ENCODE data around the gene CCDC188.

DNA sequence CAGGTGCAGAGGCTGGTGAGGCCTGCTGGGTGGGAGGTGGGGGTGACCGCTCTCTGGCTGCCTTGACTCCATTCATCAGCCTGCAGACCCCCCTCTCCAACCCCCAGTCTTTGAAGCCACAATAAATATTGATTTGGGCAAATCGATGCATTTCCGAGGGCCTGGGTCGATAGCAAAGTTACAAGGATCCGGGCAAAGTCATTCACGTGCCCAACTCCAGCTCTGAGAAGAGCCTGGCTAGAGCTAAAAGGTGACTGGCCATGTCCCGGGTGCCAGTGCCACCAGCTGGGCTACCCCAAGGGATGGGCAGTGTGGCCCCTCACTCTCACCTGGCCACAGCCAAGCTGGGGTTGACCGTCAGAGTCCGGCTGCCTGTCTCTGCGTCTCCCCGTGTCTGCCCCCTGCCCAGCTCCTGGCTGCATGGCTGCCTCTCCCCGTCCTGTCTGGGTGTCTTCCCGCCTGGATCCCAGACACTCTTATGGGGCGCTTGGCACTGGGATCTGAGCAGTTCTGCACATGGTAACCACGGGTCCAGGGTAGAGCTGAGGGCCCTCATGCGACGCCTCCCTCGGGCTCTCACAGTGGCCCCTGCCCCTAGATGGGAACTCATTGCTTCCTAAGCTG, 46.7 kb upstream of the CCDC188 start:
- TF ChIP-seq, protein P1, sequence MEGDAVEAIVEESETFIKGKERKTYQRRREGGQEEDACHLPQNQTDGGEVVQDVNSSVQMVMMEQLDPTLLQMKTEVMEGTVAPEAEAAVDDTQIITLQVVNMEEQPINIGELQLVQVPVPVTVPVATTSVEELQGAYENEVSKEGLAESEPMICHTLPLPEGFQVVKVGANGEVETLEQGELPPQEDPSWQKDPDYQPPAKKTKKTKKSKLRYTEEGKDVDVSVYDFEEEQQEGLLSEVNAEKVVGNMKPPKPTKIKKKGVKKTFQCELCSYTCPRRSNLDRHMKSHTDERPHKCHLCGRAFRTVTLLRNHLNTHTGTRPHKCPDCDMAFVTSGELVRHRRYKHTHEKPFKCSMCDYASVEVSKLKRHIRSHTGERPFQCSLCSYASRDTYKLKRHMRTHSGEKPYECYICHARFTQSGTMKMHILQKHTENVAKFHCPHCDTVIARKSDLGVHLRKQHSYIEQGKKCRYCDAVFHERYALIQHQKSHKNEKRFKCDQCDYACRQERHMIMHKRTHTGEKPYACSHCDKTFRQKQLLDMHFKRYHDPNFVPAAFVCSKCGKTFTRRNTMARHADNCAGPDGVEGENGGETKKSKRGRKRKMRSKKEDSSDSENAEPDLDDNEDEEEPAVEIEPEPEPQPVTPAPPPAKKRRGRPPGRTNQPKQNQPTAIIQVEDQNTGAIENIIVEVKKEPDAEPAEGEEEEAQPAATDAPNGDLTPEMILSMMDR (IDR thresholded peaks at IDR 0.05; ENCODE audit: low read depth, low read length, missing input control): no peak
- TF ChIP-seq, protein P2, sequence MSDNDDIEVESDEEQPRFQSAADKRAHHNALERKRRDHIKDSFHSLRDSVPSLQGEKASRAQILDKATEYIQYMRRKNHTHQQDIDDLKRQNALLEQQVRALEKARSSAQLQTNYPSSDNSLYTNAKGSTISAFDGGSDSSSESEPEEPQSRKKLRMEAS (IDR thresholded peaks at IDR 0.05): no peak

Measured in liver (tissue), 2 donors.